ENCODE data around the gene VENTX.

Gene VENTX

DNA sequence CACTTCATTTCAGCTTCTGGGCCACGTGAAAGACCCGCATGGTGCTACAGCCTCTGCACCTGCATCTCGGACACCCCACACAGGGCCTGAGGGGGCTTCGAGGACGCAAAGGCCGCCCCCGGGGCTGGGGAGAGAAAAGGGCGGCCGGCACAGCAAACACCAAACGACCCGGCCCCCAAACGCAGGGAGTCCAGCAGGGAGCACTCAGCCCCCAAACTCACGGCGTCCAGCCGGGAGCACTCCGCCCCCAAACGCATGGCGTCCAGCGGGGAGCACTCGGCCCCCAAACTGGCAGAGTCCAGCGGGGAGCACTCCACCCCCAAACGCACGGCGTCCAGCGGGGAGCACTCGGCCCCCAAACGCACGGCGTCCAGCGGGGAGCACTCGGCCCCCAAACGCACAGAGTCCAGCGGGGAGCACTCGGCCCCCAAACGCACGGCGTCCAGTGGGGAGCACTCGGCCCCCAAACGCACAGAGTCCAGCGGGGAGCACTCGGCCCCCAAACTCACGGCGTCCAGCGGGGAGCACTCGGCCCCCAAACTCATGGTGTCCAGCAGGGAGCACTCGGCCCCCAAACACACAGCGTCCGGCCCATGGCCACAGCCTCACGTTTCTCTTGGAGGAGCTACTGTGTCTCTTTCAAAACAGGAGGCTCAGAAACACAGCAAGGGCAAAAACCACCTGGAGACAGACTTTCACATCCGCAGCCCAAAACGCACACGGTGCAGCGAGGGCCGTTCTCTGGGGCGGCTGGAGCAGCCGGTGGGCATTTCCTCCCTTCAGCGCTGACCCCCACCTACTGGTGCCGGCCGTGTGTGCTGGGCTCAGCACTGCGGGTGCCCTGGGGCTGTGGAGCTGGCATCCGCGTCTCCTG lies 34.6 kb upstream of the VENTX start:
- DNase-seq, result no peak

DNA sequence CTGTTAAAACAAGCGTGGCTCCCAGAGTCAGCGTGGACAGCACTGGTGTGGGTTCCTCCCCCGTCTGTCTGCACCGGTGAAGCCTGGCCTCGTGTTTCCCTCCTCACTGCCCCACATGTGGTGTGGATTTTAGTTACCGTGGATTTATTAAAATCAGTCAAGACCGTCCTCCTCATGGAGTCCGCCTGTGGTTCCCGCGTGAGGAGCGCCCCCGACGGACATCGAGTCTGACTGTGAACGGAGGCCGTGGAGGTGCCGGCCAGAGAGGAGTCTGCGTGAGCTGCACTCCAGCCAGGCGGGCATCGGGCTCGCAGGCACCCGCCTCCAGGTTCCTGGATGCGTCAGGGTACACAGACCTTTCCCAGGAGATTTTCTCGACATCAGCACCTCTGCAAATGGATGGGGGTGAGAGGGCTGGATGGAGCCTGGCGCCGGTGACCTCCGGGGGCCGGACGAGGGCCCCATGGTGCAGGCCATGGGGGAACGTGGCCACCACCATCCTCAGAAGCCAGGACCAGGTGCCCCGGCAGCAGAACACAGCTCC lies 33.9 kb upstream of the VENTX start:
- no peak for DNase-seq

DNA sequence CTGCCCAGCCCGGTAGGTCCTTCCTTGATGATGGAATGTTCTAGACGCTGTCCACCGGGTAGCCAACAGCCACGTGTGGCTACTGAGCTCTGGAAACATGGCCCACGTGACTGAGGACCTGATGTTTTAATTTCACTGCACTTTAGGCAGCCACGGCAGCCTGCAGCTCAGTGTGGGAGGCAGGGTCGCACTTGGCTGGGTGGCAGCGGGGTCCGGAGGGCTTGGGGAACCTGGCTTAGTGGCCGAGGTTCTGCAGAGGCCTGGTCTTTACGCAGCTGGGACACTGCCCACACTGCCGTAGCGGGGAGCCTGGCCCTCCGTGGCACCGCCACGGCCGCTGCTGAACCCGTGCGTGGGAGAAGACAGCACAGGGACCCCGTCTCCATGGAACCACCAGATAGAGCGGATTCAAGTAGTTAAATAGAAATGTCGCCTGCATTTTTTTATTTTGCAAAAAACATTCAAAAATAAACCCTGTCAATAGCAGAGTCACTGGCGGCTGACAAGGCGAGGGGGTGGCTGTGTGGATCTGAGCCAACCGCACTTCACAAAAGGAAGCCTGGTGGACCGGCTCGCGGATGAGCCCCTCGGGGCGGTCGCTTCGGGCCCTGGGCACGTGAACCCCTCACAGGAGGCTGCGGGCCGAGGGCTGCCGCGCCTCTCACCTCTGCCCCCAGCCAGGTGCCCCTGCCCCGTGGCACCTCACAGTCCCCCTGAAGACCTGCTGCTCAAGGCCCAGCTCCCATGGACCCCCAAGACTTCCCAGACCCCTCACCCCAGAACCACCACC lies 33.2 kb upstream of the VENTX start:
- DNase-seq, result no peak

DNA sequence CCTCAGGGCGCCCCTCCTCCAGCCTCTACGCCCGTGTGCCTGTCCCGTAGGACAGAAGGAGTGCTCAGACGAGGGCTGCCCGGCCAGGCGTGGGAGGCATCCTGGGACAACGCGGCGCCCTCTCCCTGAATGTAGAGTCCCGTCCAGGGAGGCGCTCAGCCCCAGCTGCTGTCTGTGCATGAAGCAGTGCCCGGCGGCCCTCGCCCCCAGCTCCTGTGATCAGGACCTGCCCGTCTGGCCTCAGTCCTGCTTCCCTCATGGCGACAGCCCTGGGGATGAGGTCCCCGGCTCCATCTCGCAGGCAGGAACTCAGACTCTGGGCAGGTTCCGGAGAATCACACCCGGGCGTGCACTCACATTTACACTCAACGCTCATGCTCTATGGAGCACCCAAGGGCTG lies 32.5 kb upstream of the VENTX start:
- DNase-seq, result no peak

DNA sequence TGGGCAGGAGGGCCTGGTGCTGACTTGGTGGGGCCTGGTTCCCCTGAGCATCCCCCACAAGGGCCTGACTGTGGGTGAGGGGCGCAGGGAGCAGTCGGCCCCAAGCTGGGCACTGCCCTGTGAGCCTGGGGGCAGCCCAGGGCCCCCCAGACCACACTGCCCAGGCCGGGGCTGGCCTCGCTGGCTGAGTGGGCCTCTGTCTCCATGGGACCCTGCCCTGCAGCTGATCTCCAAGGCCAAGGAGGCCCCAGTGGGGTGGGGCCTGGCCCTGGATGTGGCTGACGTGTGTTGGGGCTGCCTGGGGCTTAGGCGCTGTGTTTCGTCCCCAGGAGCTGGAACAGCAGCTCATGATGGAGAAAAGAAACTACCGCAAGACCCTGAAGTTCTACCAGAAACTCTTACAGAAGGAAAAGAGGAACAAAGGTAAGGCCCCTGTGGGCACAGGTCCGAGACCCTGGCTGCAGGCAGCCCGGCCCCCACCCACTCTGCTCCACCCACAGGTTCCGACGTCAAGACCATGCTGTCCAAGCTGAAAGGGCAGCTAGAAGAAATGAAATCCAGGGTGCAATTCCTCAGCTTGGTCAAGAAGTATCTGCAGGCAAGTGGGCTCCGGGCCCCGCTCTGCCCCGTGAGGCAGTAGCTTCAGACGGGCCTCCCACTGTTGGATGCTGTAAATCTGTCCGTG lies 31.2 kb upstream of the VENTX start:
- no peak for DNase-seq

DNA sequence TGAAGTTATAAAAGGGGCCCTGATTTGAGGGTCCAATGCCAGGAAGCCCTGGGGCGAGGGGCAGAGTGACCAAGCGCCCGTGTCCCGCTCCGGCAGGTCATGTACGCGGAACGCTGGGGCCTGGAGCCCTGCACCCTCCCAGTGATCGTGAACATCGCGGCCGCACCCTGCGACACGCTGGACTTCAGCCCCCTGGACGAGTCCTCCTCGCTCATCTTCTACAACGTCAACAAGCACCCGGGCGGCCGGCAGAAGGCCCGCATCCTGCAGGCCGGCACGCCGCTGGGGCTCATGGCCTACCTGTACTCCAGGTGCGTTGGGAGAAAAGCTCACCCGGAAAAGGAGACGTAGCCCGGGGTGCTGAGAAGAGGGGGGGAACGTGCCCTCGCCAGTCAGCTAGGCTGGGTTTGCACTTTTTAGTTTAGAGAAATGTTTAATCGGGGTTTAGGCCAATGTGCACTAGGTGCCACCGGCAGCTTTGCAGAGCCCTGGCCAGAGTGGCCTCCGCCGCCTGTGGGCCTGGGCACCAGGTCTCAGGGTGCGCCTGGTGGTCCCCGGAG lies 30.5 kb upstream of the VENTX start:
- DNase-seq, result no peak

DNA sequence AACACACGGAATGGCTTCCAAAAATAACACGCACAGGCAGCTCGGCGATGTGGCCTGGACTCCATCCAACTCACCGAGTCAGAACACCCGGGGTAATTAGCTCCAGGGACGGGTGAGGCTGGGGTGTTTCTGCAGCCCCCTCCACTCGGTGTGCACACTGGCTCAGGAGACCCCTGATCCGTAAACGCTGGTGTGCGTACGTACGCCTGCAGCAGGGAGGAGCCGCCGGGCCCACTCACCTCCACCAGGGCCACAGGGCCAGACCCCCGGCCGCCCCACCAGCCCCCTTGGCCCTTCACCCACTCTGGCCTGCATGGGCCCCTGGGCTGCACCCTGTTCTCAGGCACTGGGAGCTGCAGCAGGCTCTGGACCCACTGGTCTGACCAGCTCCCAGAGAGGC lies 30.0 kb upstream of the VENTX start:
- DNase-seq, result no peak

DNA sequence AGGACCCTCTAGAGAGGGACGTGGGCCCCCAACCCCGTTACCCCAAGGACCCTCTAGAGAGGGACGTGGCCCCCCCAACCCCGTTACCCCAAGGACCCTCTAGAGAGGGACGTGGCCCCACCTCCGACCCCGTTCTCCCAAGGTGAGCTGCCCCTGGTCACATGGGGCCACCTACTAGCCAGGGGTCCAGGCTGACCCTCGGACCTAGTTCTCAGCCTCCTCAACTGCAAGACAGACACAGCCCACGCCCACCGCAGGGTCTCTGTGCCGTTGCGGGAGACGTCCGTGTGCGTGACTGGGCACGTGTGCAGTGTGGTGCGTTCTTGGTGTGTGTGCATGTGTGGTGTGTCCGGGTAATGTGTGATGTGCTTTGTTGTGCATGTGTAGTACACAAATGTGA lies 29.2 kb upstream of the VENTX start:
- DNase-seq, result no peak

DNA sequence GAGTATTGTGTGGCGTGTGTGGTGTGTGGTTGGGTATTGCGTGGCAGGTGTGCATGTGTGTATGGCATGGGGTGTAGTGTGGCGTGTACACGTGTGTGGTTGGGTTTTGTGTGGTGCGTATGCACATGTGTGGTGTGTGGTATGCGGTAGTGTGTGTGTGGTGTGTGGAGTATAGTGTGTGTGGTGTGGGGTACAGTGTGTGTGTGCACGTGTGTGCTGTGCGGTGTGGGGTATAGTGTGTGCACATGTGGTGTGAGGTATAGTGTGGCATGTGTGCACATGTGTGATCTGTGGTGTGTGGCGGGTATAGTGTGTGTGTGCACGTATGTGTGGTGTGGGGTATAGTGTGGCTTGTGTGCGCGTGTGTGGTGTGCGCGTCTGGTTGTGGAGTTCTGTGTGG lies 28.5 kb upstream of the VENTX start:
- no peak for DNase-seq

DNA sequence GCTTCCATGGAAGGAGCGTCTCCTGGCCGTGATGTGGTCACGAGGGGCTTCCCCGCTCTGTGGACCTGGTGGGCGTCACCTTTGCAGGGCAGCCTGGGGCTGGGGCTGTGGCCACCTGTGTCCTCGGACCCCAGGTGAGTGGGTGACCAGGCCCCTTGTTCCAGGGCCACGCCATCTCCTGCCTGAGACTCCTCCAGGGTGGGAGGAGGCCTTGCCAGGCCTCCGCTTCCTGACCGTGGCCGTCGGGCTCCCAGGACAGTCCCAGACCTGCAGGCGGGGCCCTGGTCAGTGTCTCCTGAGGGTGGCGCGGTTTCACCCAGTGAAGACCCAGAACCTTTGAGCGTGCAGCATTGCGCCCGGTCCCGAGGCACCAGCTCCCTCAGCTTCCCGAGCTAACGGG lies 28.0 kb upstream of the VENTX start:
- no peak for DNase-seq

DNA sequence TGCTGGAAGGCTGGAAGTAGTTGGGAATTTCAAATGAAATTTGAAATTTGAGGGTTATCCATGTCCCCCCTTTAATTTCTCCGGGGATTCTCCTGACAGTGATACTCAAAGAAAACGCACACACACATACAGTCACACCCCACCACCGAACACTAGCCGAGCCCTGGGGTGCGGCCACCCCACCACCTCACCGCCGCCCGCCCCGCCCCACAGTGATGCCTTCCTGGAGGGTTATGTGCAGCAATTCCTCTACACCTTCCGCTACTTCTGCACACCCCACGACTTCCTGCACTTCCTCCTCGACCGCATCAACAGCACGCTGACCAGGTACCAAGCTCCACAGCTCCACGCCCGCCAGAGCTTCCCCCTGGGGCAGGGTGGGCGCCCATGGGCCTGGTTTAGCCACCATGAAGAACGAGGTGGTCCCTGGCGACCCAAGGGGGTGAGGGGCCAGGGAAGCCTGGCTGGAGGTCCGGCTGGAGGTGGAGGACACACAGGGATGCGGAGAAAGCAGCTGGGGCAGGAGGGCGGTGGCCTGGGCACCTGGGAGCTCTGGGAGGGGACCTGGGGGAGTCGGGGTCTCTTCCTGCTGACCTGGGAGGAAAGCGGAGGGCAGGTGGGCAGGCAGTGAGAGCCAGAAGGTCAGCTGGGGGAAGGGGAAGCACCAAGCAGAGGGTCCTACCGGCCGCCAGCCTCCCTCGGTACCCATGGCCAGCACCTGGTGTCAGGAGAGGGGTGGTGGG lies 27.1 kb upstream of the VENTX start:
- no peak for DNase-seq

DNA sequence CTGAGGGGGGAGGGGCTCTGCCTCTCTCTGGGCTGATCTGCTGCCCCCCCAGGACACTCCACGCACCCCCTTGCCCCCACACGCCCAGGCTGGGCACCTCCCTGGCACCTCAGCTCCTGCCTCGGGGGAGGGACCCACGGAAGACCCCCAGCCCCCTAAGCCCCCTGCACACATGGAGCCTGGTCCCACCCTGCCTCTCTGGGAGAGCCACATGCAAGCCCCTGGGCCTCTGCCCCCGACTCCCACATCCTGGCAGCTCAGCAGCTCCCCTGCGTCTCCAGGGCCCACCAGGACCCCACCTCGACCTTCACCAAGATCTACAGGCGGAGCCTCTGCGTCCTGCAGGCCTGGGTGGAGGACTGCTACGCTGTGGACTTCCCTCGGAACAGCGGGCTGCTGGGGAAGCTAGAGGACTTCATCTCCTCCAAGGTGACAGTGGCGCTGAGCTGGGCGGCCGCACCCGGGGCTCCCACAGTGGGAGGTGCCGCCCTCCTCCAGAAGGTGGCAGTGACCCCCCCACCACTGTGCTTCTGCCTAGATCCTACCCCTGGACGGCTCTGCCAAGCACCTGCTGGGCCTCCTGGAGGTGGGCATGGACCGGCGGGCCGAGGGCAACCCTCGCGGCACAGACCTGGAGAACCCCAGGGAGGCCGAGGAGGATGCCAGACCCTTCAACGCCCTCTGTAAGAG lies 26.4 kb upstream of the VENTX start:
- no peak for DNase-seq

DNA sequence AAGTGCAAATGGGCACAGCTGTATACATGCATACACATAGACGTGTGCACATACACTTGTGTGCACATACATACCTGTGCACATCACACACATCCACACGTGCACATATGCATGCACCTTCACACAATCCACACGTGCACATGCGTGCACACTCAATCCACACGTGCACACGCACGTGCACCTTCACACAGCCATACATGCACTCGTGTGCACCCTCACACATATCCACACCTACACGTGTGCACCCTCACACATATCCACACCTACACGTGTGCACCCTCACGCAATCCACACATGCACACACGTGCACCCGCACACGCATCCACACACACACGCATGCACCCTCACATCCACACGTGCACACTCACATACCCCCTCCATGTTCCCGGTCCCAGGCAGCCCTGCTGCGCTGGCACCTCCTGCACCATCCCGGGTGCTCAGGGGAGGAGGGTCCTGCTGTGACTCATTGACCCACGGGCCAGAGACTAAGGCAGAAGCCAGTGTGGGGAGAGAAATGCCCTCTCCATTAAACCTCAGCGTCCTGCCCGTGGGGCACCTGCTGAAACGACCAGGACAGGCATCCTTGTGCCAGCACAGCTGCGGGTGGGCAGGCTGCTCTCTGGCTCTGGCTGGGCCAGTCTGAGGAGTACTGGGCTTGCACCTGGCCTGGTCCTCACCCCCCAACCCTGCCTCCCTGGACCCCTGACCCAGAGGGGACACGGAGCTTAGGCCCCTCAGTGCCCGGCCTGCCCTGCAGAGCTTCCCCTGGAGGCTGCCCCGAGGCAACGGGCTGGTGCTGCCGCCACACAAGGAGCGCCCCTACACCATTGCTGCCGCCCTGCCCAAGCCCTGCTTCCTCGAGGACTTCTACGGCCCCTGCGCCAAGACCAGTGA lies 25.4 kb upstream of the VENTX start:
- no peak for DNase-seq

DNA sequence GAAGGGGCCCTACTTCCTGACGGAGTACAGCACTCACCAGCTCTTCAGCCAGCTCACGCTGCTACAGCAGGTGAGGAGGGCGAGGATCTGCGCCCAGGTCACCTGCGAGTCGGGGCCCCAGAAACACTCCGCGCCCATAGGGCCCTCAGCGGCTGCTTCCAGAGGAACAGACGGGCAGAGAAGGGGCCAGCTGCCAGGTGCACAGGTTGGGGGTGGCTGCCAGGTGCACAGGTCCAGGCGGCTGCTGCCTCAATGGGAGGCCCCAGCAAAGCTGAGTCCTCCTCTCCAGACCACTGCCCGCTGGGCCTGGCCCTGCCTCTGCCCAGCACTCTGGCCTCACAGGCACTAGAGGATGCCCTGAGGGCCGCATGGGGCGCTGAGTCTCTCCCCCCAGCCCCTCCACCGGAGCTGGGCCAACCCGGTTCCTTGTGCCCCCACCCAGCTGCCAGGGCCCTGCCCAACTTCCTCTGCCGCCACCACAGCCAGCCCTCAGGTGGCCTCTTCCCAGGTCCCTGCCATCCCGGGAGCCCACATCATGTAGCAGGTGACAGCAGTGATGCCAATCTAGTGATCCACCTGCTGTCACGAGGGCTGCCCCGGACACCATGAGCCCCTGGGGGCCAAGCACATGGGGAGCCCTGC lies 24.7 kb upstream of the VENTX start:
- no peak for DNase-seq

DNA sequence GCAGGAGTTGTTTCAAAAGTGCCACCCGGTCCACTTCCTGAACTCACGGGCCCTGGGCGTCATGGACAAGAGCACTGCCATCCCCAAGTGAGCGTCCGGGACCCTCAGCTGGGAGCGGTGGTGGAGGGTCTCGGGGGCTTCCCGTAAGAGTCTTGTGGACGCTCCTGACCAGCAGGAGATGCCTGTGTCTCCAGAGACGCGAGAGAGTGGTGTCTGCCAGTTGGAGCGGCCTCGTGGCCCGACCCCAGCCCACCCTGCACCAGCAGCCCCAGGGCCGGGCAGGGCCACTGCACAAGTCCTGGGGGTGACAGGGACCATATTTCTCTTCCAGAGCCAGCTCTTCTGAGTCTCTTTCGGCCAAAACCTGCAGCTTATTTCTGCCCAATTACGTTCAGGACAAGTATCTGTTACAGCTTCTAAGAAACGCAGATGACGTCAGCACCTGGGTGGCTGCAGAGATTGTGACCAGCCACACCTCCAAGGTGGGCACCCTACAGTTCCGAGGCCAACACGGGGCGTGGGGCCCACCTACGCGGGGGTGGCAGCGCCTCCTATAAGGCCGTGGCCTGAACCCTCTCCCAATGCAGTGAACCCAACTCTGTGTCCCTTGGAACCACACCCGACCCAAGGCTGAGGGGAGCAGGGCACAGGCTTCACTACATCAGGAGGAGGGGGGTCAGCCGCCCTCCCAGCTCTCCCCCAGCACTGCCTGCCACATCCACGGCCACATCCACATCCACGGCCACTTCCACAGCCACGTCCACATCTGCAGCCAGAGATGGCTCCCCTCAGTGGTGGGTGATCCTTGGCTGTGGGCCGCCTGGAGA lies 23.8 kb upstream of the VENTX start:
- no peak for DNase-seq

DNA sequence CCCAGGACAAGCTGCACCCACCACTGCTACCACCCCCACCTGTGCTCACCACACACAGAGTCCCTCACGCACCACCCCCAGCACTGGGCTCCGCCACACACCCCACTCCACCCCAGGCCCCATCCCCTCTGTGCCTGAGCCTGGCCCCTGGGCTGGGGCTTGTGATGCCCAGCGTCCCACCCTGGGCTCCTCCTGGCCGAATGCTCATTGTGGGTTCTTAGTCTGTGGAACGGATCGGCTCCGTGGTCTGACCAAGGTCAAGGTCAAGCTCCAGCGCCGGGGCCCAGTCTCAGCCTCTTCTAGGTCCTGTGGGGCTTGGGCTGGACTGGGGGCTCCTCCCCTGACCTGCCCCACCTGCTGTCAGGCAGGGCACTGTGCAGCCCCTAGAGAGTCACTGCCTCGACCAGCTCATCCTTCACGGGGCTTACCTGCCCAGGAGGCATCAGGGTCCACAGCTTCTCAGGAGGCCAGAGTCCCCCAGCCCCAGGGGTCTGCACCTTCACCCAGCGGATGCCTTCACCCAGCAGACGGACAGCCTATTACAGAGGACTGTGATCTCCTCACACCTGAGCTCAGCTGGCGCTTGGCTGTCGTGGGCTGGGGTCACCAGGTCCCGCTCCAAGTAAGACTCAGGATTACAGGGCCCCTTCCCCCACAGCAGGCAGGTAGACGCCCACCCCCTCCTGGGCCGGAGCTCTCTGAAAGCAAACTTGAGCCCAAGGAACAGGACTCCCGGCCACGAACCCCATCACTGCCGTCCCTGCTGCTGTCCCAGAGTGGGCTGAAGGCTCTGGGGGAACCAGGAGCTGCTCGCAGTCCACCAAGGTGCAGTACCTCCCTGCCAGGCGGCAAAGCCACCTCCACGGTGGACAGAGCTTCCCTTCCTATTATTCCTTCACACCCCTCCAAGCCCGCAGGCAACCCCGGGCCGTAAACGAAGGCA lies 22.9 kb upstream of the VENTX start:
- DNase-seq, result no peak

DNA sequence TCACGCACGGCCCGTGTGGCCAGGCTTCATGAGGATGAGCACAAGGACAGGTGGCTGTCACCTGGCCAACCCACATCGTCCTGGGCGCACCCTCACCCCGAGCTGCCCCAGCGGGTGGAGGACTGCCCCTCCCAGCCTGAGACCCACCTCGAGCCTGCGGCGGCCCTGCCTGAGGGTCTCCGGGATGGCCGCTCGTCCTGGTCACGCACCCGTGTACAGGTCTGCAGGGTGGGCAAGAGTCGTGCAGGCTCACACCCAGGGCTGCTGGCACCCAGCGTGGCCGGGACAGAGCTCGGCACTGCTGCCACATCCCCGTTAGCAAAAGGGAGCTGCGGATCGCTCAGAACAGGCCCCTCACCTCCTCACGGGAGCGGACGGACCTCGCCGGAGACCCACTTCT lies 22.1 kb upstream of the VENTX start:
- no peak for DNase-seq

DNA sequence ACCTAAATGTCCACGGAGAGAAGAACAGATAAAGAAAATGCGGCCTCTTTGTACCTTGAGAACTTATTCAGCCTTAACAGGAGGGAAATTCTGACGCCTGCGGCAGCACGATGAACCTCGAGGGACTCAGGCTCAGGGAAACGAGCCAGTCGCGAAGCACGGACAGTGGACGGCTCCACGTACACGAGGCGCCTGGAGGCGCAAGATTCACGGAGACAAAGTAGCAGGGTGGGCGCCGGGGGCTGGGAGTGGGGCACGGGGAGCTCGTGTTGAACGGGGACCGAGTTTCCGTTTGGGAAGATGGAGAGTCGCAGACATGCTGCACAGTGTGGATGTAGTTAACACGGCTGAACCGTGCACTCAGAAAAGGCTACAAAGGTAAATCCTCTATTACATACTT lies 20.9 kb upstream of the VENTX start:
- DNase-seq, result no peak
